Measurements from ENCODE around the gene TMEM217. TPM values are rescaled to one million over a fixed set of nuclear protein-coding genes. Genes with fewer than 3 reads are reported as not detected.

Gene TMEM217
- total and polyA plus RNA-seq, 2 of the 8 experiments (the other 6 are each of a cell fraction or from before 2014, with no cell fraction given), result 0.60 to 1.1 TPM

GRCh38 chr6:37171970-37172812 is 85.8 kb downstream of the TMEM217 start (continued):
- TF ChIP-seq EGR1 (IDR thresholded peaks at IDR 0.05; ENCODE audit: borderline replicate concordance, low read depth, low read length), result no peak
- TF ChIP-seq SIN3A (conservative IDR thresholded peaks at IDR 0.05 in 1 of 2, IDR thresholded peaks at IDR 0.05 in 1 of 2; ENCODE audit: low read depth in 1 of 2, low read length in 2 of 2), result peak; percentile 65 to 93; a peak in 2 of 4 replicates
- no peak for TF ChIP-seq RXRA (IDR thresholded peaks at IDR 0.05; ENCODE audit: insufficient read depth, low read depth, low read length)
- TF ChIP-seq POLR2AphosphoS5 (IDR thresholded peaks at IDR 0.05; ENCODE audit: low read depth, low read length), result no peak
- TF ChIP-seq TBP (IDR thresholded peaks at IDR 0.05; ENCODE audit: low read depth, low read length), result peak; percentile 32; the same call in 1 of the 2 replicates
- peak; percentile 85 for TF ChIP-seq SAP30 (IDR thresholded peaks at IDR 0.05; ENCODE audit: insufficient read depth, insufficient replicate concordance, low read length)
- TF ChIP-seq POLR2A (IDR thresholded peaks at IDR 0.05; ENCODE audit: control extremely low read depth in 1 of 2, low read depth in 2 of 2, low read length in 2 of 2), result peak in 1 of 2 experiments; percentile 61; a peak in 1 of 3 replicates
- peak; percentile 64; the same call in 1 of the 2 replicates for TF ChIP-seq ATF3 (IDR thresholded peaks at IDR 0.05; ENCODE audit: insufficient read depth, low read depth, low read length)
- peak; percentile 44; the same call in 1 of the 2 replicates for TF ChIP-seq TAF1 (IDR thresholded peaks at IDR 0.05; ENCODE audit: low read depth, low read length)
- TF ChIP-seq TCF12 (IDR thresholded peaks at IDR 0.05; ENCODE audit: low read depth, low read length), result no peak
- no peak for TF ChIP-seq TAF7 (optimal IDR thresholded peaks at IDR 0.05; ENCODE audit: borderline replicate concordance, low read depth, low read length)
- TF ChIP-seq SP1 (IDR thresholded peaks at IDR 0.05; ENCODE audit: low read depth, low read length), result no peak
- TF ChIP-seq CREB1 (IDR thresholded peaks at IDR 0.05), result no peak
